Inferior parietal cortex (tissue), 1 donor: ENCODE data around the gene CERS1.
"Not testable (repeated sequence)": the region's sequence is repeated elsewhere in the genome, so short reads cannot be mapped to it uniquely, and the experiment has no call there.

Experiments
- DNase-seq: peaks from one replicate; pipeline ENCODE4 v3.0.0-alpha.2; 2016; ENCODE audit errors: extremely low spot score

Gene CERS1

GRCh38 chr19:18919086-18919899 lies 23.3 kb upstream of the CERS1 start, which contains the start of the genes COPE and DDX49:
Gene COPE (minus strand): TSS chr19:18919387. CDS start chr19:18919348, 39 bp downstream.
Gene DDX49 (plus strand): TSS chr19:18919715. CDS start chr19:18919742, 27 bp downstream.
- DNase-seq: peak; percentile 100

- DNase-seq: not testable (repeated sequence)
These were observed 21.6 kb upstream of the CERS1 start for GRCh38 chr19:18917593-18917992.

GRCh38 chr19:18915639-18916038 lies 19.7 kb upstream of the CERS1 start:
- DNase-seq: peak; percentile 74

GRCh38 chr19:18913466-18913865 lies 17.5 kb upstream of the CERS1 start:
- no peak for DNase-seq

GRCh38 chr19:18912933-18913332 lies 17.0 kb upstream of the CERS1 start:
- DNase-seq: no peak

- DNase-seq: no peak
These were observed 15.0 kb upstream of the CERS1 start for GRCh38 chr19:18910801-18911436.

- DNase-seq: no peak
These were observed 14.1 kb upstream of the CERS1 start for GRCh38 chr19:18910010-18910409.

GRCh38 chr19:18908917-18909619 lies 13.1 kb upstream of the CERS1 start:
- DNase-seq: no peak

GRCh38 chr19:18906605-18907519 lies 10.9 kb upstream of the CERS1 start:
- peak; percentile 60 for DNase-seq

GRCh38 chr19:18905513-18906236 lies 9.7 kb upstream of the CERS1 start:
- no peak for DNase-seq

GRCh38 chr19:18905058-18905456 lies 9.1 kb upstream of the CERS1 start:
- DNase-seq: no peak

GRCh38 chr19:18904334-18905057 lies 8.5 kb upstream of the CERS1 start:
- no peak for DNase-seq

- no peak for DNase-seq
These were observed 7.4 kb upstream of the CERS1 start for GRCh38 chr19:18903156-18904037.

GRCh38 chr19:18902519-18902918 lies 6.6 kb upstream of the CERS1 start:
- not testable (repeated sequence) for DNase-seq

GRCh38 chr19:18901491-18901890 lies 5.5 kb upstream of the CERS1 start:
- no peak for DNase-seq

GRCh38 chr19:18900700-18901481 lies 4.9 kb upstream of the CERS1 start:
- DNase-seq: no peak

- no peak for DNase-seq
These were observed 3.9 kb upstream of the CERS1 start for GRCh38 chr19:18899624-18900560.
